H9 (cell line): ENCODE results near the gene TDP1. TPM values are rescaled to one million over a fixed set of nuclear protein-coding genes. Genes with fewer than 3 reads are reported as not detected.

Experiments used
- DNase-seq: peaks from one replicate; pipeline ENCODE4 v3.0.0-alpha.2; 2017
- H2AFZ ChIP-seq: one replicate; pipeline ENCODE4 v1.6.1; 2013; ENCODE audit warnings: mild to moderate bottlenecking, low read length, control low read depth, moderate library complexity
- H2AK5ac ChIP-seq: 2 replicates; pipeline ENCODE4 v1.6.1; 2013; ENCODE audit warnings: low read length, control low read depth, mixed read lengths; ENCODE audit not compliant: insufficient read length
- H2BK120ac ChIP-seq: one replicate; pipeline ENCODE4 v1.6.1; 2013; ENCODE audit warnings: low read depth, mild to moderate bottlenecking, low read length, control low read depth, inconsistent platforms; ENCODE audit not compliant: poor library complexity, severe bottlenecking
- H2BK12ac ChIP-seq: 2 replicates; pipeline ENCODE4 v1.6.1; 2013; ENCODE audit warnings: low read length, control low read depth, mixed read lengths, low read depth; ENCODE audit not compliant: insufficient read length
- H2BK15ac ChIP-seq: 2 replicates; pipeline ENCODE4 v1.6.1; 2013; ENCODE audit warnings: low read depth, low read length, control low read depth
- H2BK20ac ChIP-seq: one replicate; pipeline ENCODE4 v1.6.1; 2013; ENCODE audit warnings: low read depth, mild to moderate bottlenecking, low read length, control low read depth, inconsistent platforms; ENCODE audit not compliant: poor library complexity, severe bottlenecking
- H2BK5ac ChIP-seq: 2 replicates; pipeline ENCODE4 v1.6.1; 2013; ENCODE audit warnings: low read length, control low read depth, mixed read lengths; ENCODE audit not compliant: insufficient read length
- H3K14ac ChIP-seq: 2 replicates; pipeline ENCODE4 v1.6.1; 2013; ENCODE audit warnings: low read length, control low read depth; ENCODE audit not compliant: insufficient read depth
- H3K18ac ChIP-seq: 2 replicates; pipeline ENCODE4 v1.6.1; 2013; ENCODE audit warnings: low read depth, mild to moderate bottlenecking, mixed read lengths, low read length, control low read depth; ENCODE audit not compliant: insufficient read length
- H3K23ac ChIP-seq: 2 replicates; pipeline ENCODE4 v1.6.1; 2013; ENCODE audit warnings: low read length, control low read depth, mixed read lengths, low read depth; ENCODE audit not compliant: insufficient read length
- H3K23me2 ChIP-seq: 2 replicates; pipeline ENCODE4 v1.6.1; 2013; ENCODE audit warnings: low read depth, mild to moderate bottlenecking, mixed read lengths, low read length, control low read depth; ENCODE audit not compliant: insufficient read length, poor library complexity, severe bottlenecking
- H3K27ac ChIP-seq: 2 replicates; pipeline ENCODE4 v1.5.1; 2013; ENCODE audit warnings: low read length, control low read depth, mixed read lengths, low read depth; ENCODE audit not compliant: insufficient read length
- H3K27me3 ChIP-seq: 2 replicates; pipeline ENCODE4 v1.6.1; 2013; ENCODE audit warnings: low read length, control low read depth, inconsistent platforms; ENCODE audit not compliant: insufficient read depth
- H3K4ac ChIP-seq: 2 replicates; pipeline ENCODE4 v1.6.1; 2013; ENCODE audit warnings: low read depth, mild to moderate bottlenecking, control low read depth, inconsistent platforms, low read length, moderate library complexity
- H3K4me1 ChIP-seq: 2 replicates; pipeline ENCODE4 v1.6.1; 2013; ENCODE audit warnings: low read length, control low read depth, inconsistent platforms; ENCODE audit not compliant: insufficient read depth
- H3K4me2 ChIP-seq: 2 replicates; pipeline ENCODE4 v1.6.1; 2013; ENCODE audit warnings: low read length, control low read depth, mixed read lengths; ENCODE audit not compliant: insufficient read length, insufficient read depth
- H3K56ac ChIP-seq: 2 replicates; pipeline ENCODE4 v1.6.1; 2013; ENCODE audit warnings: low read depth, mild to moderate bottlenecking, mixed read lengths, low read length, control low read depth; ENCODE audit not compliant: insufficient read length
- H3K79me1 ChIP-seq: 2 replicates; pipeline ENCODE4 v1.6.1; 2013; ENCODE audit warnings: low read depth, mild to moderate bottlenecking, moderate library complexity, low read length, control low read depth, inconsistent platforms; ENCODE audit not compliant: insufficient read depth, poor library complexity, severe bottlenecking
- H3K79me2 ChIP-seq: 2 replicates; pipeline ENCODE4 v1.6.1; 2013; ENCODE audit warnings: low read length, control low read depth, inconsistent platforms; ENCODE audit not compliant: insufficient read depth
- H3K9ac ChIP-seq: 2 replicates; pipeline ENCODE4 v1.6.1; 2013; ENCODE audit warnings: low read length, control low read depth, mixed read lengths; ENCODE audit not compliant: insufficient read length; ENCODE audit errors: extremely low read depth
- H3K9me3 ChIP-seq: one replicate; pipeline ENCODE4 v1.6.1; 2013; ENCODE audit warnings: low read depth, low read length, inconsistent platforms; ENCODE audit not compliant: control insufficient read depth
- H3T11ph ChIP-seq: one replicate; pipeline ENCODE4 v1.6.1; 2013; ENCODE audit warnings: mild to moderate bottlenecking, low read length, control low read depth, inconsistent platforms
- H4K20me1 ChIP-seq: one replicate; pipeline ENCODE4 v1.6.1; 2013; ENCODE audit not compliant: control insufficient read depth, insufficient read length, insufficient read depth
- H4K5ac ChIP-seq: 2 replicates; pipeline ENCODE4 v1.6.1; 2013; ENCODE audit warnings: low read depth, mild to moderate bottlenecking, mixed read lengths, low read length, control low read depth; ENCODE audit not compliant: insufficient read length
- H4K8ac ChIP-seq: replicated peaks from 2 replicates; pipeline ENCODE4 v1.6.1; 2013; ENCODE audit warnings: low read length, control low read depth, mixed read lengths, low read depth; ENCODE audit not compliant: insufficient read length
- H4K91ac ChIP-seq: 2 replicates; pipeline ENCODE4 v1.6.1; 2013; ENCODE audit warnings: low read depth, mild to moderate bottlenecking, moderate library complexity, mixed read lengths, low read length, control low read depth; ENCODE audit not compliant: insufficient read length
- H3K27ac Mint-ChIP-seq, 3 experiments: 2 replicates in 2 of 3; 3 replicates in 1 of 3; pipeline ENCODE4 v1.8.0; 2020 to 2021; ENCODE audit warnings: mixed read lengths in 3 of 3, mild to moderate bottlenecking in 1 of 3, moderate library complexity in 1 of 3
- H3K27me3 Mint-ChIP-seq: 2 replicates; pipeline ENCODE4 v1.8.0; 2021; ENCODE audit warnings: low read depth, mild to moderate bottlenecking, moderate library complexity, mixed read lengths
- H3K36me3 Mint-ChIP-seq, 3 experiments: 2 replicates in 2 of 3; 3 replicates in 1 of 3; pipeline ENCODE4 v1.8.0; 2020 to 2021; ENCODE audit warnings: low read depth in 3 of 3, mixed read lengths in 3 of 3; ENCODE audit not compliant: insufficient read depth in 1 of 3
- H3K4me1 Mint-ChIP-seq, 2 experiments: 2 replicates each; pipeline ENCODE4 v1.8.0; 2020; ENCODE audit warnings: mixed read lengths in 2 of 2
- H3K4me3 Mint-ChIP-seq, 2 experiments: 2 replicates in 1 of 2; 3 replicates in 1 of 2; pipeline ENCODE4 v1.8.0; 2020 to 2021; ENCODE audit warnings: mild to moderate bottlenecking in 2 of 2, mixed read lengths in 2 of 2, moderate library complexity in 1 of 2
- H3K9me3 Mint-ChIP-seq, 2 experiments: 2 replicates in 1 of 2; 3 replicates in 1 of 2; pipeline ENCODE4 v1.8.0; 2020; ENCODE audit warnings: mild to moderate bottlenecking in 2 of 2, mixed read lengths in 2 of 2, moderate library complexity in 1 of 2
- WGBS: extraction: QIAGEN DNeasy Blood & Tissue Kit; methylation state at CpG from one replicate; pipeline ENCODE4 v1.1.7; 2013; ENCODE audit warnings: missing lambda C conversion rate, low lambda C conversion rate, mixed read lengths; ENCODE audit not compliant: insufficient read length; ENCODE audit errors: extremely low coverage; 5-methylcytosine and 5-hydroxymethylcytosine counted together
- total RNA-seq: library from RNA; stranded (reverse); gene quantifications from 2 replicates; pipeline ENCODE4 v1.2.1, GENCODE V29; 2021
- TF ChIP-seq, protein P1 (sequence below): fragments of 200-600 bp; sonication (generic); conservative IDR thresholded peaks from 3 replicates; pipeline ENCODE4 v1.8.0; 2021; ENCODE audit warnings: antibody characterized with exemption, mild to moderate bottlenecking

TDP1 gene
- total RNA-seq, 1 experiment from 2014 or later, result 53.4 TPM

DNA sequence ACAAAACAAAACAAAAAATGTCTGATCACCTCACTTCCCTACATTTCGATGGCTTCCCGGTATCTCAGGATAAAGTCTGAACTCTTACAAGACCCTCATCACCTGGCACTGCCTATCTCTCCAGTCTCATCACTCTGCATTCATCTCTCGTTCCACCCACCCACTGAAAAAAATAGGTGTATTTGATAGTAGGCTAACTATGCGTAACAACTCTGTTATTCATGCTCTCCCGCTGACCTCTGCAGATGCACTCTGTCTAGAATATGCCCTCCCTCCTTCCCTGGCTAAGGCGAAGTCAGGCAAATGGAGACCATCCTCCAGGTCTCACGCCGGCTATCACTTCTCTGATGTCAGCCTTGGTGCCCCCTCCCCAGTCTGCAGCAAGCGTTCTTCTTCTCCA is 46.1 kb upstream of the TDP1 start:
- no peaks in the 10 kb centered on the region for H4K20me1 ChIP-seq
- H3K23ac ChIP-seq, result no peak overlapping the region
- no peak overlapping the region for H4K91ac ChIP-seq
- no peak overlapping the region for H3K14ac ChIP-seq
- H3K9me3 Mint-ChIP-seq, result no peaks in the 10 kb centered on the region
- no peak overlapping the region for H4K5ac ChIP-seq
- no peak overlapping the region for H3T11ph ChIP-seq
- H2BK15ac ChIP-seq, result no peak overlapping the region
- H3K27ac Mint-ChIP-seq, result no peak overlapping the region
- TF ChIP-seq, protein P1, sequence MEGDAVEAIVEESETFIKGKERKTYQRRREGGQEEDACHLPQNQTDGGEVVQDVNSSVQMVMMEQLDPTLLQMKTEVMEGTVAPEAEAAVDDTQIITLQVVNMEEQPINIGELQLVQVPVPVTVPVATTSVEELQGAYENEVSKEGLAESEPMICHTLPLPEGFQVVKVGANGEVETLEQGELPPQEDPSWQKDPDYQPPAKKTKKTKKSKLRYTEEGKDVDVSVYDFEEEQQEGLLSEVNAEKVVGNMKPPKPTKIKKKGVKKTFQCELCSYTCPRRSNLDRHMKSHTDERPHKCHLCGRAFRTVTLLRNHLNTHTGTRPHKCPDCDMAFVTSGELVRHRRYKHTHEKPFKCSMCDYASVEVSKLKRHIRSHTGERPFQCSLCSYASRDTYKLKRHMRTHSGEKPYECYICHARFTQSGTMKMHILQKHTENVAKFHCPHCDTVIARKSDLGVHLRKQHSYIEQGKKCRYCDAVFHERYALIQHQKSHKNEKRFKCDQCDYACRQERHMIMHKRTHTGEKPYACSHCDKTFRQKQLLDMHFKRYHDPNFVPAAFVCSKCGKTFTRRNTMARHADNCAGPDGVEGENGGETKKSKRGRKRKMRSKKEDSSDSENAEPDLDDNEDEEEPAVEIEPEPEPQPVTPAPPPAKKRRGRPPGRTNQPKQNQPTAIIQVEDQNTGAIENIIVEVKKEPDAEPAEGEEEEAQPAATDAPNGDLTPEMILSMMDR, result no peak
- no CpG with 5 or more reads among the region's 9 CpGs for WGBS
- no peak overlapping the region for H2BK5ac ChIP-seq
- peaks cover 0 to 4% (median 3%) of the 10 kb centered on the region in 3 experiments; a peak in 3 of 7 replicates for H3K36me3 Mint-ChIP-seq
- H3K23me2 ChIP-seq, result no peaks in the 10 kb centered on the region
- H3K9me3 ChIP-seq, result no peaks in the 10 kb centered on the region
- H3K4me3 Mint-ChIP-seq, result no peak overlapping the region
- H4K8ac ChIP-seq, result no peak overlapping the region
- H3K56ac ChIP-seq, result no peak overlapping the region
- H2BK120ac ChIP-seq, result no peak overlapping the region
- no peak overlapping the region for H3K4ac ChIP-seq
- no peak overlapping the region for H2AFZ ChIP-seq
- H3K27me3 ChIP-seq, result no peaks in the 10 kb centered on the region
- peaks cover 40 to 49% of the 10 kb centered on the region in 2 experiments for H3K4me1 Mint-ChIP-seq
- no peak overlapping the region for H3K18ac ChIP-seq
- no peak overlapping the region for H3K27ac ChIP-seq
- H2BK12ac ChIP-seq, result no peak overlapping the region
- no peak overlapping the region for H3K4me2 ChIP-seq
- H3K9ac ChIP-seq, result no peak overlapping the region
- H2BK20ac ChIP-seq, result no peak overlapping the region
- H2AK5ac ChIP-seq, result no peak overlapping the region
- no peaks in the 10 kb centered on the region for H3K79me2 ChIP-seq
- no peak for DNase-seq
- H3K4me1 ChIP-seq, result peaks cover 6% of the 10 kb centered on the region; the same call in 1 of the 2 replicates
- H3K27me3 Mint-ChIP-seq, result peaks cover 5% of the 10 kb centered on the region; the same call in 1 of the 2 replicates
- H3K79me1 ChIP-seq, result no peaks in the 10 kb centered on the region
